Measurements from ENCODE around the gene SLC25A44.
"Not testable (repeated sequence)": the region's sequence is repeated elsewhere in the genome, so short reads cannot be mapped to it uniquely, and the experiment has no call there.

Gene SLC25A44

DNA sequence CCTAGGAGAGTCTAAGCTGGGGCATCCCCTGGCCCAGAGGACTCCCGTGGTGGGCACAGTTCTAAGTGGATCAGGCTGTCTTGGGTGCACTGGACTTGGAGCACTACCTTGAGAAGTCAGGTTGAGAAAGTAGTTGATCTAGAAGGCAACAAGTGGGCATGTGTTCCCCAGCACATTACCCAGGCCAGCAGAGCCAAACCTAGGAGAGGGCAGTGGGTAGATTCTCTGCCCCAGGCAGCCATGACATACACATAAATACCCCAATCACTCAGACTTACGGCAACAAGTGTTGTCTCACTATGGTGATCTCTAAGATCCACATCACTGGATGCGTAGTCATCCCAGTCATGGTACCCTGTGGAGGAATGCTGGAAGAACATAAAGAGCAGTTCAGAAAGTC, 17.3 kb downstream of the SLC25A44 start:
- DNase-seq = no peak

DNA sequence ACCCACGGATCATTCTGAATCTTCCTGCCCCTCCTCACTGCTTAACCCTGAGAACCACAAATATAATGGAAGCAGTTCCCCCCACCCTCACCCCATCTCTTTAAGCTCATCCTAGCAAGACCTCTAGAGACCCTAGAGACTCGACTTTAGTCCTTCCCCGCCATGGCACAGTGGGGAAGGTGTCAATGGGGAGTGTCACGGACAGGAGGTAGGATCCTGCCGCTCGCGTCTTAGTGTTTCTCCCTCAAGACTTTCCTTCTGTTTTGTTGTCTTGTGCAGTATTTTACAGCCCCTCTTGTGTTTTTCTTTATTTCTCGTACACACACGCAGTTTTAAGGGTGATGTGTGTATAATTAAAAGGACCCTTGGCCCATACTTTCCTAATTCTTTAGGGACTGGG, 18.2 kb downstream of the SLC25A44 start:
- DNase-seq = no peak

DNA sequence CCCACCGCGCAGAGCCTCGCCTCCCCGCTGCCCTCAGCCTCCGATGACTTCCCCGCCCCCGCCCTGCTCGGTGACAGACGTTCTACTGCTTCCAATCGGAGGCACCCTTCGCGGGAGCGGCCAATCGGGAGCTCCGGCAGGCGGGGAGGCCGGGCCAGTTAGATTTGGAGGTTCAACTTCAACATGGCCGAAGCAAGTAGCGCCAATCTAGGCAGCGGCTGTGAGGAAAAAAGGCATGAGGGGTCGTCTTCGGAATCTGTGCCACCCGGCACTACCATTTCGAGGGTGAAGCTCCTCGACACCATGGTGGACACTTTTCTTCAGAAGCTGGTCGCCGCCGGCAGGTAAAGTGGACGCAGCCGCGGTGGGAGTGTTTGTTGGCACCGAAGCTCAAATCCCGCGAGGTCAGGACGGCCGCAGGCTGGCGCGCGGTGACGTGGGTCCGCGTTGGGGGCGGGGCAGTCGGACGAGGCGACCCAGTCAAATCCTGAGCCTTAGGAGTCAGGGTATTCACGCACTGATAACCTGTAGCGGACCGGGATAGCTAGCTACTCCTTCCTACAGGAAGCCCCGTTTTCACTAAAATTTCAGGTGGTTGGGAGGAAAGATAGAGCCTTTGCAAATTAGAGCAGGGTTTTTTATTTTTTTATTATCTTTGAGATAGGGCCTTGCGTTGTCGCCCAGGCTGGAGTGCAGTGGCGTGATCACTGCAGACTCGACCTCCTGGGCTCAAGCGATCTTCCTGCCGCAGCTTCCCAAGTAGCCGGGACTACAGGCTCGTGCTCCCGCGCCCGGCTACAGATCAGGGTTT, 19.1 kb downstream of the SLC25A44 start, which contains the start of gene PMF1:
TSS of gene PMF1 (plus strand) at position 175 of the 811 bp plus-strand sequence. CDS start at position 184, 9 bp downstream.
- DNase-seq = peak; percentile 95 to 98 (median 98)

DNA sequence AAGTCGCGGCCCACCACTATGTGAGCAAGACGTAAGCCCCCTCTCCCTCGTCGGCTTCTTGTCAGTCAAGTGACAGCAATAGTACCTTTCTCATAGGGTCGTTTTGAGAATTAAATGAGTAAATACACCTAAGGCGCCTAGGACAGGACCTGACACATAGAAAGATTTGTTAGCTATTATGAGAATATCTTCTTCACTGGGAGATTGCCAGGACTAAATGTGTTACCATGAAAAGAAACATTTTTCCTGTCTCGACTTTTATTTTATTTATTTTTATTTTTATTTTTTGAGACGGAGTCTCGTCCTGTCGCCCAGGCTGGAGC, 19.7 kb downstream of the SLC25A44 start:
- no peak for DNase-seq

DNA sequence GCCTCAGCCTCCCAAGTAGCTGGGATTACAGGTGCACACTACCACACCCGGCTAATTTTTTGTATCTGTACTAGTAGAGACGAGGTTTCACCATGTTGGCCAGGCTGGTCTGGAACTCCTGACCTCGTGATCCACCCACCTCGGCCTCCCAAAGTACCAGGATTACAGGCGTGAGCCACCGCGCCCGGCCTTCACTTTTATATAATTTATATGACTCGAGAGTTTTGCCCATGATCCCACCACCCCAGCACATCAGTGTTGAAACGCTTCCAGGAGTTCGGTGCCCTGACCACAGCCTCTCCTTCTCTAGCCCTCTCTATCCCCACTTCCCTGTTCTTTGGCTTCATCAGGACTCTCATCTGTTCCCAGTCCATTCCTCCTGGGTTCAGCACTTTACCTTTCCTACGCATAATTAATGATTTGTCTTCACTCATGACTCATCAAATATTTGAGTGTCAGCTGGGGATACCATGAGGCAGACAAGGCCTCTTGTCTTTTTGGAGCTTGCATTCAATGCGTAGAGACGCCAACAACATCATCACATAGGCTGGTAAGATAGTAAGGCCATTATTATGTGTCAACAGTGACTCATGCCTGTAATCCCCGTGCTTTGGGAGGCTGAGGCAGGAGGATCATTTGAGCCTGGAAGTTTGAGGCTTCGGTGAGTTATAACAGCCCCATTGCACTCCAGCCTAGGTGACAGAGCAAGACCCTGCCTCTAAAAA, 20.3 kb downstream of the SLC25A44 start:
- peak in 1 of 4 experiments; percentile 14 for DNase-seq

DNA sequence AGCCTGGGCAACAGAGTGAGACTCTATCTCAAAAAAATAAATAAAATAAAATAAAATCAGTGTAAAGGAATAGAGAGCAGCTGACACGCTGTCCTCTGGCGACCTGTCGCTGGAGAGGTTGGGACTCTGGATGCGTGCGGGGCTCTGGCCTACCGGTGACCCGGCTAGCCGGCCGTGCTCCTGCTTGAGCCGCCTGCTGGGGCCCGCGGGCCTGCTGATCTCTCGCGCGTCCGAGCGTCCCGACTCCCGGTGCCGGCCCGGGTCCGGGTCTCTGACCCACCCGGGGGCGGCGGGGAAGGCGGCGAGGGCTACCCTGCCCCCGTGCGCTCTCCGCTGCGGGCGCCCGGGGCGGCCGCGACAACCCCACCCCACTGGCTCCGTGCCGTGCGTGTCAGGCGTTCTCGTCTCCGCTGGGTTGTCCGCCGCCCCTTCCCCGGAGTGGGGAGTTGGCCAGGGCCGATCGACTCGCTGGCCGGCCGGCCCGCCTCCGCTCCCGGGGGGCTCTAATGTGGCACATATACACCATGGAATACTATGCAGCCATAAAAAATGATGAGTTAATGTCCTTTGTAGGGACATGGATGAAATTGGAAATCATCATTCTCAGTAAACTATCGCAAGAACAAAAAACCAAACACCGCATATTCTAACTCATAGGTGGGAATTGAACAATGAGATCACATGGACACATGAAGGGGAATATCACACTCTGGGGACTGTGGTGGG, 22.6 kb downstream of the SLC25A44 start:
- DNase-seq = not testable (repeated sequence)

DNA sequence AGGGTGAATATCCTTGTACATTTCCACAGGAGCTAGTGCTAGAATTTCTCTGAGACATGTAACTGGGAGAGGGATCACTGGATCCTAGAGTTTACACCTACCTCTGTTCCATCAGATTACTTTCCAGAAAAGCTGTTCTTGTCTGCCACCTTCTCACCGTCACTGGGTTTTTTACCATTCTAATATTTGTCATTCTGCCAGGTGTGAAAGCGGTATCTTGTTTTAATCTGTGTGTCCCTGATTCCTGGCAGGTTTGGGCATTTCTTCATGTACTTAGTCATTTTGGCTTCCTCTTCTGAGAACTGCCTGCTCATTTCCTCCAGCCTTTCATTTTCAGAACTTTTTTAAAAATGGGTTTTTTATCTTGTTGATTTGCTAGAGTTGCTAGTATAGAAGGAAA, 24.0 kb downstream of the SLC25A44 start:
- DNase-seq = peak; percentile 24 to 61 (median 46)

DNA sequence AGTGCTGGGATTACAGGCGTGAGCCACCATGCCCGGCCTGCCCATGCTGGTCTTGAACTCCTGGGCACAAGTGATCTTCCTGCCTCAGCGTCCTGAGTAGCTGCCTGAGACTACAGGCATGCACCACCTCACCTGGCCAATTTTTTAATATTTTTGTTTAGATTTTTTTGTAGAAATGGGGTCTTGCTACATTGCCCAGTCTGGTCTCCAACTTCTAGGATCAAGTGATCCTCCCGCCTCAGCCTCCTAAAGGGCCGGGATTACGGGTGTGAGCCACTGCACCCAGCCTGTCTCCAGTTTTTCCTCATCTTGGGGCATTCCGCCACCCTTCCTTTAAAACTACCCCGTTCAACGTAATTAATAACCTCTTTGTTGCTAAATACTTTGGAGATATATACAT, 26.3 kb downstream of the SLC25A44 start:
- DNase-seq = no peak

DNA sequence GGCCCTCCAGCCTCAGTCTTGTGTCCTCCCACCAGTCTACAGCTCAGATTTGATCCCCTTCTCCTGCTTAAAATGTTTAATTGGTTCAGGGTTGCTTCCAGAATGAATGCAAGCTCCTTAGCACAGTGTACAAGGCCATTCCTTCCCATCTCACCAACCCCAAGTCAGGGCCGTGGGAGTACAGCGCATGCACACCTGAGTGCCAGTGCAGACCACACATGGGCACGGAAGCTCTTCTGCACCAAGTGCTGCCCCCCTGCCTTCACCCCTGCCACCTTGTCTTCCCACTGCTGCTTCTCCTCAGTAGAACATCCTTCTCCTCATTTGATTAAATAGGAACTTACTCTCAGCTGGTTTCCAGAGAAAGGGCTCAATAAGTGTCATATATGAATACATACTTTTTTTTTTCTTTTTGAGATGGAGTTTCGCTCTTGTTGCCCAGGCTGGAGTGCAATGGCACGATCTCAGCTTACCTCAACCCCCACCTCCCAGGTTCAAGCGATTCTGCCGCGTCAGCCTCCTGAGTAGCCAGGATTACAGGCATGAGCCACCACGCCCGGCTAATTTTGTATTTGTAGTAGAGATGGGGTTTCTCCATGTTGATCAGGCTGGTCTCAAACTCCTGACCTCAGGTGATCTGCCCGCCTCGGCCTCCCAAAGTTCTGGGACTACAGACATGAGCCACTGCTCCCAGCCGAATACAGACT, 28.2 kb downstream of the SLC25A44 start:
- no peak for DNase-seq

DNA sequence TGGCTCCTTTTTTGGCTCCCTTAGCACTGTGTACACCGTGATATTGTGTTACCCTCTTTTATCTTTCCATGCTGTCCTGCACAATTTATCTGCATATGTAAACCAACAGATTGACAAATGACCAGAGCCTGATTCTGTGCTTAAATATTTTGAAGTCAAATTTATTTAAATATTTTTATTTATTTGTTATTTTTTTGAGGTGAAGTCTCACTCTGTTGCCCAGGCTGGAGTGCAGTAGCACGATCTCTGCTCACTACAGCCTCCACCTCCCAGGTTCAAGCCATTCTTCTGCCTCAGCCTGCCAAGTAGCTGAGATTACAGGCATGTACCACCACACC, 31.7 kb downstream of the SLC25A44 start:
- DNase-seq = no peak

DNA sequence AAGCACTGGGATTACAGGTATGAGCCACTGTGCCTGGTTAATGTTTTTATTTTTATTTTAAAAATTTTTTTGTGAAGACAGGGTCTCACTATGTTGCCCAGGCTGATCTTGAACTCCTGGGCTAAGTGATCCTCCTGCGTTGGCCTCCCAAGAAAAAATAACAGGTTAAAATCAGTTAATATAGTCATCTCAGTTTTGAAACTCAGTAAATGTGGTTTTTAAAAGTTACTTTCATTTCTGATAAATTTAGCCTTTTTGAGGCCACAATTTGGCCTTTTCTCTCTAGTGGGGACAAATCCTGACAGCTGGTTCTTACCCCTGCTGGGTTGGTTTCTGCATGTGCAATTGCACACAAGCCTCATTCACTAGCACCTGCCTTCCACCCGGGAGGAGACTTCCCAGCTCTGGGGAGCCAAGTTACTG, 32.2 kb downstream of the SLC25A44 start:
- no peak for DNase-seq

DNA sequence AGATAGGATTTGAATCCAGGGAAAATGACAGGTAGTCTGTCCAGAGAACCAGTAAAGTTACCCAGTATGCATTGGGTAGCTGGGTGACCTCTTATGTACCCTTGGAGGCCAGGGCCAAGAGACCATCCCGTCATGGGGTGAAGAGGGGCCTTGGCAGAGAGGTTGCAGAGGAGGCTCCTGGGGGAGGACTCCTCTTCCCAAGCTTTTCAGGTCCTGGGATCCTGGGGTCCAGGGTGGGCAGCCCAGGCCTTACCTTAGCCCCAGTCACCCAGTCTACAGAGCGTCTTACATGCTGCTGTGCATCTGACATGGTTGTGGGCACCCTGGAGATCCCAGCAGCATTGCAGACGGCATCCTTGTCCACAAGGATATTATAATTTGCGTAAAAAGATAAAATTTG, 32.9 kb downstream of the SLC25A44 start:
- no peak for DNase-seq

DNA sequence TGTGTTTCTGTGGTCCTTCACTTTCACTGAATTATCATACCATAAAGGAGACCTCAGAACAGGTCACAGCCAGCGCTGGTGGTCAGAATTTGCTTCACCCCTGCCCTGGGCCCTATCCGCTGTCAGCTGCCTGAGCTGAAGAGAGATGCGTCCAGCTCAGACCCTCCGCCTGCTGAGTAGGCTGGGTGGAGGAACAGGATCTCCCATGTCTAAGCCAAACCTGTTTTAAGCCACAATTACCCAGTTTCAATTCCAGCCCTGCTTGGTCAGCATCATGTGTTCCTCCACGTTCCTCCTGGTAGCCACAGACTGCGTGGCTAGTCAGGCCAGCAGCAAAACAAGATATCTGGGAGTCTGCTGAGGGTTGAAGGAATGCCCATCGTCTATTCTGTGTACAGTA, 34.6 kb downstream of the SLC25A44 start:
- DNase-seq = peak; percentile 39 to 68 (median 58)

DNA sequence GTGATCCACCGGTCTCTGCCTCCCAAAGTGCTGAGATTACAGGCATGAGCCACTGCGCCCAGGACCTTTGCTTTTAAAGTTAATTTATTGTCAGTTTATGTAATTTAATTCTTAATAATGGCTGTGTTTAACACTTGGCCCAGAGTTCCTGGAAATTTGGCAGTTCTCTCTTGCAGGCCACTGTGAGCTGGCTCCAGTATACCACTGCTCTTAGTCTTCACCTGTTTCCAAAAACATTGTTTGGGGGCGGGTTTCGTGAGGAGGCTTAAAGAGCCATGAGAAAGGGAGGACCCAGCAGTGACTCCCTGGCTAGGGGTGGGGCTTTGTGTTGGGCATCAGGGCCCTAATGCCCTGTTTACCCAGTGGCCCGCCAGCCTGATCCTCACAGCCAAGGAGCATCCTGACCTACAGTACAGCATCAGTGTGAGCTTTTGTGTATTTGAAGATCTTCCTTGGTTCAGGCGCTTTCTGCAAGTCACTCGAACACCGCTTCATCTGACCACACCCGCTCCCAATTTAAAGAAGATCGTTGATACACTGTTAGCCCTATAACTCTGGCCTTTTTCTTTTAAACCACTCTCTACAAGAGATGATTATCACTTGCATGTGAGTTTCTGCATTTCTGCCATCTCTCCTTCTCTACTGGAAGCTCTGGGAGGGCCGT, 36.0 kb downstream of the SLC25A44 start:
- no peak for DNase-seq

DNA sequence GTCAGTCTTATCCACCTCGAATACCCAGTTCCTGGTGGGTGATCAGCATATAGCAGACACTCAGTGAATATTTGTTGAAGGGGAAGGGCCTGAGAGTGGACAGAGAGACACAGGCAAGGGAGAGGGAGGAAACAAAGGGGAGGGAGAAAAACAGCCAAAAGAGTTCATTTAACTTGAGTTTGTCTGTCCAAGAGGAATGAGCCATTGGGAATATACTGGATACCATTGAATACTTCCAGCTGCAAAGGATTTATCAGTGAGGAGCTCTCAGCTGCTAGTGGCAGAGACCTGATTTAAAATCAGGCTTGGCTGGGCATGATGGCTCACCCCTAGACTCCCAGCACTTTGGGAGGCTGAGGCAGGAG, 36.6 kb downstream of the SLC25A44 start:
- DNase-seq = no peak

DNA sequence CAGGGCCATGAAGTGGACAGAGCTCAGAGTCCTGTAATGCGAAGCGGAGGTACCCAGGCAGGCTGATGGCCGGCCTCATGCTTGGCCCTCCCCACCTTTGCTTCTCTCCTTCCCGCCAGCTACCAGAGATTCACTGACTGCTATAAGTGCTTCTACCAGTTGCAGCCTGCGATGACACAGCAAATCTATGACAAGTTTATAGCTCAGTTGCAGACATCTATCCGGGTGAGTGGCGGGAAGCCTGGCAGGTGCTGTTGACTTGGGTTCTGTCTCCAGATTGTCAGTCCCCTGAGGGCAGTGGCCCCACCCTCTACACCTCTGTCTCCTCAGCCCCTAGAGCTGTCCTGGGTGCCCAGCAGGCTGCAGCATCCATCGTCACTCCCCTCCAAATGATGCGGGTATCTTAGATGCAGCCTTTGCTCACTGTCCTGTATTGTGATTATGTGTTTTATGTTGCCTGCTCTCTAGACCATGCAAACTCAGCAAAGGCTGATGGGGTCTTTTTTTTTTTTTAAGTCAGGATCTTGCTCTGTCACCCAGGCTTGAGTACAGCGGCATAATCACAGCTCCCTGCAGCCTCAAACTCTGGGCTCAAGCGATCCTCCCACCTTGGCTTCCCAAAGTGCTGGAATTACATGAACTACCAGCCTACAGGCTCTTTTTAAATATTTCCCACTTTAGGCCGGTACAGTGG, 38.4 kb downstream of the SLC25A44 start:
- no peak for DNase-seq

DNA sequence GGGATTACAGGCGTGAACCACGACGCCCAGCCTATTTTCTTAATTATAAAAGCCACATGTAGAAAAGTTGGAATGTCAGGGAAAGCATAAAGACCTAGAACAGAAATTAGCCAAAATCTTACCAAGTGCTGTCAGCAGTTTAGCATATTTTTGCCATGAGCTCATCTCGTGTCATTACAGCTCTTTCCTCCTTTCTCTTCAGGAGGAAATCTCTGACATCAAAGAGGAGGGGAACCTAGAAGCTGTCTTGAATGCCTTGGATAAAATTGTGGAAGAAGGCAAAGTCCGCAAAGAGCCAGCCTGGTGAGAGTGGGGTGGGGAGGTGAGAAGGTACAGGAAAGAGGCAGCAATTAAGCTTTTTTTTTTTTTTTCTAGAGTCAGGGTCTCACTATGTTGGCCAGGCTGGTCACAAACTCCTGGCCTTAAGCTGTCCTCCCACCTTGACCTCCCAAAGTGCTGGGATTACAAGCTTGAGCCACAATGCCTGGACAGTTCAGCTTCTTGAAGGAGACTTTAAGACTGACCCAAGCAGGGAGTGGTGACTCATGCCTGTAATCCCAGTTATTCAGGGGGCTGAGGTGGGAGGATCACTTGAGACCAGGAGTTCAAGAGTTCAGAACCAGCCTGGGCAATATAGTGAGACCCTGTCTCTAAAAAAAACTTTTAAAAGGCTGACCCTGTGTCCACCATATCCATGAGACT, 39.7 kb downstream of the SLC25A44 start:
- no peak for DNase-seq

DNA sequence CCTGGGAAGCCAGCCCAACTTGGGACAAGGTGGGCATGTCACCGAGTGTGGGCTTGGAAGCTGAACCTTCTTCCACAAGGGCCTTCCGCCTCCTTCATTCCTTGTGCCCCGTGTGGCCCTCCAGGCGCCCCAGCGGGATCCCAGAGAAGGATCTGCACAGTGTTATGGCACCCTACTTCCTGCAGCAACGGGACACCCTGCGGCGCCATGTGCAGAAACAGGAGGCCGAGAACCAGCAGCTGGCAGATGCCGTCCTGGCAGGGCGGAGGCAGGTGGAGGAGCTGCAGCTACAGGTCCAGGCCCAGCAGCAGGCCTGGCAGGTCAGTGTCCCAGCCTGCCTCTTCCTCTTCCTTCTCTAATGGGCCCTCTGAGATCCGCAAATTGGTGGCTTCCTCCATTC, 42.3 kb downstream of the SLC25A44 start:
- no peak for DNase-seq

DNA sequence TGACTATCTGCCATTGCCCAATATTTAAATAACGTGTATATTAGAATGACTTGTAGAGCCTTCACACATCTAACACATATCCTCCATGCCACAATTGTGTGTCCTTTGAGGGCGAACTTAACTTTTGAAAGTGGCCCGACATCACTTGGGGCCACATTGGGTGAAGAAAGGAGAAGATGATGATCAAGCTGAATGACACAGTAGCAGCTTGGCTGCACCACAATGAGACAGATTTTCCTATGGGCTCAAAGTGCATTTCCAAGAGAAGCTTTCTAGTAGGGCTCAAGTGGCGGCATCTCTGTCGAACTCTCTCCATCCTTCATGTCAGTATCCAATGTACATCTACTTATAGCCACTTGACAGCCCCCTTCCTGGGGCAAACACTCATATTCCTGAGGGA, 44.3 kb downstream of the SLC25A44 start:
- no peak for DNase-seq

DNA sequence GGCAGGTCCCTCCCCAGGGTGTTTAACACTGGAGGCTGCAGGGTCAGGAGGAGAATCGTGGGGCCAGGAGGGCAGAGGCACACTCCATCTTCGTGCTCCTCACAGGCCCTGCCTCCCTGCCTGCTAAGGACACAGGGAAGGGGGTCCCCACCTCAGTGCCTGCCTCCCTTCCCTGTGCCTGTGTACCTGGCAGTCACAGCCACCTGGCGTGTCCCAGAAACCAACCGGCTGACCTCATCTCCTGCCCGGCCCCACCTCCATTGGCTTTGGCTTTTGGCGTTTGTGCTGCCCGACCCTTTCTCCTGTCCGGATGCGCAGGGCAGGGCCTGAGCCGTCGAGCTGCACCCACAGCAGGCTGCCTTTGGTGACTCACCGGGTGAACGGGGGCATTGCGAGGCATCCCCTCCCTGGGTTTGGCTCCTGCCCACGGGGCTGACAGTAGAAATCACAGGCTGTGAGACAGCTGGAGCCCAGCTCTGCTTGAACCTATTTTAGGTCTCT, 47.5 kb downstream of the SLC25A44 start:
- peak; percentile 13 to 44 (median 30) for DNase-seq

DNA sequence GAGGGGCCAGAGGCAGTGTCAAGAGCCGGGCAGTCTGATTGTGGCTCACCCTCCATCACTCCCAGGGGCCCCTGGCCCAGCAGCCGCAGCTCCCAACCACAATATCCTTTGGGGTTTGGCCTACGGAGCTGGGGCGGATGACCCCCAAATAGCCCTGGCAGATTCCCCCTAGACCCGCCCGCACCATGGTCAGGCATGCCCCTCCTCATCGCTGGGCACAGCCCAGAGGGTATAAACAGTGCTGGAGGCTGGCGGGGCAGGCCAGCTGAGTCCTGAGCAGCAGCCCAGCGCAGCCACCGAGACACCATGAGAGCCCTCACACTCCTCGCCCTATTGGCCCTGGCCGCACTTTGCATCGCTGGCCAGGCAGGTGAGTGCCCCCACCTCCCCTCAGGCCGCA, 48.0 kb downstream of the SLC25A44 start, which contains the start of gene BGLAP:
TSS of gene BGLAP (plus strand) at position 259 of the 400 bp plus-strand sequence. CDS start at position 307, 48 bp downstream.
- DNase-seq = no peak
